Liver (tissue), 9 donors: Measurements from ENCODE around the gene CYFIP2. TPM values are rescaled to one million over a fixed set of nuclear protein-coding genes. Genes with fewer than 3 reads are reported as not detected.
A peak's percentile ranks its signal among the peaks of the same experiment; 100 is the strongest.

Experiments used
- DNase-seq: peaks from one replicate; pipeline ENCODE4 v3.0.0-alpha.2; 2017; ENCODE audit warnings: low spot score
- H3K27ac ChIP-seq, 2 donors: one replicate each; pipeline ENCODE4 v1.7.0; 2013; ENCODE audit warnings: inconsistent platforms in 2 of 2, low read length in 2 of 2, control low read depth in 1 of 2, low read depth in 1 of 2, mild to moderate bottlenecking in 1 of 2
- H3K27me3 ChIP-seq, 4 donors: one replicate each; pipeline versions ENCODE4 v1.6.1 to v1.7.0; 2013; ENCODE audit warnings: low read length in 3 of 4, inconsistent platforms in 1 of 4, mild to moderate bottlenecking in 1 of 4, moderate library complexity in 1 of 4; ENCODE audit not compliant: control insufficient read depth in 4 of 4, insufficient read depth in 4 of 4
- H3K36me3 ChIP-seq, 4 donors: one replicate each; pipeline versions ENCODE4 v1.6.1 to v1.7.0; 2013; ENCODE audit warnings: low read length in 3 of 4, mild to moderate bottlenecking in 3 of 4, low read depth in 1 of 4, moderate library complexity in 1 of 4; ENCODE audit not compliant: control insufficient read depth in 4 of 4, insufficient read depth in 3 of 4
- H3K4me1 ChIP-seq, 4 donors: one replicate each; pipeline versions ENCODE4 v1.6.1 to v1.7.0; 2013; ENCODE audit warnings: low read length in 3 of 4, mild to moderate bottlenecking in 3 of 4, moderate library complexity in 1 of 4; ENCODE audit not compliant: control insufficient read depth in 4 of 4, insufficient read depth in 4 of 4
- H3K4me3 ChIP-seq, 3 donors: one replicate each; pipeline versions ENCODE4 v1.6.1 to v1.7.0; 2013; ENCODE audit warnings: low read length in 3 of 3, control low read depth in 1 of 3, low read depth in 1 of 3, mild to moderate bottlenecking in 1 of 3
- H3K9ac ChIP-seq, 2 donors: one replicate each; pipeline ENCODE4 v1.7.0; 2013; ENCODE audit warnings: low read length in 2 of 2, mild to moderate bottlenecking in 2 of 2, moderate library complexity in 2 of 2, control low read depth in 1 of 2, low read depth in 1 of 2
- H3K9me3 ChIP-seq, 4 donors: one replicate each; pipeline versions ENCODE4 v1.6.1 to v1.7.0; 2013; ENCODE audit warnings: low read length in 3 of 4; ENCODE audit not compliant: control insufficient read depth in 4 of 4
- EGR1 ChIP-seq, 2 donors: IDR thresholded peaks; 2 replicates each; pipeline ENCODE4 v1.6.1; 2016 to 2018; ENCODE audit warnings: antibody characterized with exemption in 2 of 2, low read depth in 2 of 2
- FOXA2 ChIP-seq: IDR thresholded peaks from 2 replicates; pipeline ENCODE4 v1.6.1; 2016; ENCODE audit warnings: antibody characterized with exemption
- GABPA ChIP-seq, 2 donors: IDR thresholded peaks in 1 of 2; conservative IDR thresholded peaks in 1 of 2; 2 replicates each; pipeline ENCODE4 v1.6.1; 2016; ENCODE audit warnings: antibody characterized with exemption in 2 of 2, mild to moderate bottlenecking in 1 of 2, moderate library complexity in 1 of 2
- HNF4A ChIP-seq, 2 donors: conservative IDR thresholded peaks; 2 replicates each; pipeline ENCODE4 v1.6.1; 2016; ENCODE audit warnings: antibody characterized with exemption in 2 of 2, mild to moderate bottlenecking in 2 of 2
- HNF4G ChIP-seq: IDR thresholded peaks from 2 replicates; pipeline ENCODE4 v1.6.1; 2016; ENCODE audit warnings: antibody characterized with exemption
- JUND ChIP-seq, 2 donors: IDR thresholded peaks; 2 replicates each; pipeline ENCODE4 v1.6.1; 2016; ENCODE audit warnings: antibody characterized with exemption in 2 of 2
- NR2F2 ChIP-seq: IDR thresholded peaks from 2 replicates; pipeline ENCODE4 v1.6.1; 2016; ENCODE audit warnings: antibody characterized with exemption
- RAD21 ChIP-seq, 2 donors: IDR thresholded peaks; 2 replicates each; pipeline ENCODE4 v1.6.1; 2016; ENCODE audit warnings: antibody characterized with exemption in 2 of 2, mild to moderate bottlenecking in 2 of 2
- RXRA ChIP-seq, 2 donors: IDR thresholded peaks; 2 replicates each; pipeline ENCODE4 v1.6.1; 2017 to 2018; ENCODE audit warnings: antibody characterized with exemption in 2 of 2, mild to moderate bottlenecking in 1 of 2
- SP1 ChIP-seq: IDR thresholded peaks from 2 replicates; pipeline ENCODE4 v1.6.1; 2018; ENCODE audit warnings: antibody characterized with exemption, mild to moderate bottlenecking
- TAF1 ChIP-seq: conservative IDR thresholded peaks from 2 replicates; pipeline ENCODE4 v1.6.1; 2016; ENCODE audit warnings: antibody characterized with exemption, mild to moderate bottlenecking
- YY1 ChIP-seq: IDR thresholded peaks from 2 replicates; pipeline ENCODE4 v1.6.1; 2016; ENCODE audit warnings: antibody characterized with exemption, mild to moderate bottlenecking
- ZBTB33 ChIP-seq: IDR thresholded peaks from 2 replicates; pipeline ENCODE4 v1.6.1; 2016; ENCODE audit warnings: antibody characterized with exemption
- WGBS: extraction: QIAGEN DNeasy Blood & Tissue Kit; methylation state at CpG from one replicate; pipeline ENCODE4 v1.1.7; 2013; 5-methylcytosine and 5-hydroxymethylcytosine counted together
- polyA plus RNA-seq, 2 donors: library from polyadenylated mRNA; stranded (reverse) in 1 of 2; unstranded in 1 of 2; fragments of 200-250 nt in 1 of 2; fragments of >200 nt in 1 of 2; fragmentation: Nextera tagmentation in 1 of 2; extraction: Ambion mirVana in 1 of 2; gene quantifications; one replicate each; pipeline versions ENCODE4 v1.2.1 to v1.2.3, GENCODE V29; 2013 to 2015
- total RNA-seq, 2 donors: library from RNA; depleted of rRNA; stranded (reverse); fragments of >200 nt; gene quantifications; one replicate each; pipeline ENCODE4 v1.2.3, GENCODE V29; 2014
- TF ChIP-seq, protein P1 (sequence below): IDR thresholded peaks from 2 replicates; pipeline ENCODE4 v1.6.1; 2016; ENCODE audit warnings: antibody characterized with exemption
- TF ChIP-seq, protein P2 (sequence below): fragments of 150-350 bp; IDR thresholded peaks from 2 replicates; pipeline ENCODE4 v1.5.1; 2017; ENCODE audit warnings: improper control_type of control experiment, low read depth, low read length; ENCODE audit not compliant: missing input control
- TF ChIP-seq, protein P3 (sequence below): IDR thresholded peaks from 2 replicates; pipeline ENCODE4 v1.6.1; 2016; ENCODE audit warnings: antibody characterized with exemption, mild to moderate bottlenecking
- donor health status: healthy.
- donor health status: healthy.
- donor health status: healthy.
- donor health status: healthy.
- donor health status: healthy.

CYFIP2 gene
- total and polyA plus RNA-seq, 4 donors = 12.6 to 38.9 (median 28.2) TPM

DNA sequence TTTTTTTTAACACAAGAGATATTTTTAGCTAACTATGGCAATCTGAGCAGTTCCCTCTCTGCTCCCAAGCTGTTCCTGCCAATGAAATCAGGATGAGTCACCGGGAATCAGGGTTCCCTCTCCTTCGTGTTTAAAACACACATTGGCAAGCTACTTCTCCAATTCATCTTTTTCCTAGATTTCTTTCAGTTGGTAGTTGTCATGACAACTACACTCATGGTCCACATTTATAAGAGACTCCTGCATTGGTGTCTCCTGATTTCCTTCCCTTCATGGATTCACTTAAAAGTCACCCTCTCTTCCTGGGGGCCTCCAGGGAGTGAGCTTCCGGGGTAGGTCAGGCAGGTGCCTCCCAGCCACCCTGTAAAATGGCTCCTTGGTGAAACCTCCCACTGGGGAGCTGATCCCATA lies 121.8 kb downstream of the CYFIP2 start:
- Histone ChIP-seq H3K36me3 (peaks cover 2 to 23% (median 13%) of the 10 kb centered on the region in 4 donors), H3K27me3 (no peaks in the 10 kb centered on the region), H3K4me1 (no peaks in the 10 kb centered on the region), H3K9me3 (no peaks in the 10 kb centered on the region), H3K4me3 (no peak overlapping the region), H3K27ac (no peak overlapping the region), H3K9ac (no peak overlapping the region)
- no peak for DNase-seq
- TF ChIP-seq, protein P1, sequence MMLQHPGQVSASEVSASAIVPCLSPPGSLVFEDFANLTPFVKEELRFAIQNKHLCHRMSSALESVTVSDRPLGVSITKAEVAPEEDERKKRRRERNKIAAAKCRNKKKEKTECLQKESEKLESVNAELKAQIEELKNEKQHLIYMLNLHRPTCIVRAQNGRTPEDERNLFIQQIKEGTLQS = no peak
- TF ChIP-seq TAF1 (no peak), JUND (IDR thresholded peaks at IDR 0.05) (peak; percentile 51 to 54), RXRA (IDR thresholded peaks at IDR 0.05) (no peak), SP1 (no peak), FOXA2 (no peak)
- TF ChIP-seq, protein P2, sequence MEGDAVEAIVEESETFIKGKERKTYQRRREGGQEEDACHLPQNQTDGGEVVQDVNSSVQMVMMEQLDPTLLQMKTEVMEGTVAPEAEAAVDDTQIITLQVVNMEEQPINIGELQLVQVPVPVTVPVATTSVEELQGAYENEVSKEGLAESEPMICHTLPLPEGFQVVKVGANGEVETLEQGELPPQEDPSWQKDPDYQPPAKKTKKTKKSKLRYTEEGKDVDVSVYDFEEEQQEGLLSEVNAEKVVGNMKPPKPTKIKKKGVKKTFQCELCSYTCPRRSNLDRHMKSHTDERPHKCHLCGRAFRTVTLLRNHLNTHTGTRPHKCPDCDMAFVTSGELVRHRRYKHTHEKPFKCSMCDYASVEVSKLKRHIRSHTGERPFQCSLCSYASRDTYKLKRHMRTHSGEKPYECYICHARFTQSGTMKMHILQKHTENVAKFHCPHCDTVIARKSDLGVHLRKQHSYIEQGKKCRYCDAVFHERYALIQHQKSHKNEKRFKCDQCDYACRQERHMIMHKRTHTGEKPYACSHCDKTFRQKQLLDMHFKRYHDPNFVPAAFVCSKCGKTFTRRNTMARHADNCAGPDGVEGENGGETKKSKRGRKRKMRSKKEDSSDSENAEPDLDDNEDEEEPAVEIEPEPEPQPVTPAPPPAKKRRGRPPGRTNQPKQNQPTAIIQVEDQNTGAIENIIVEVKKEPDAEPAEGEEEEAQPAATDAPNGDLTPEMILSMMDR = no peak
- 62% methylated on average over 3 of the region's 3 CpGs for WGBS

- Histone ChIP-seq H3K4me1 (no peaks in the 10 kb centered on the region), H3K27ac (no peak overlapping the region), H3K9ac (no peak overlapping the region), H3K36me3 (peaks cover 5 to 19% (median 13%) of the 10 kb centered on the region in 4 donors), H3K4me3 (no peak overlapping the region), H3K9me3 (no peaks in the 10 kb centered on the region), H3K27me3 (no peaks in the 10 kb centered on the region)
- no peak for TF ChIP-seq FOXA2
- DNase-seq = no peak
Measured at GRCh38 chr5:157388111-157388710, 122.3 kb downstream of the CYFIP2 start.

- no peak overlapping the region for H3K9ac ChIP-seq
- no peak for DNase-seq
- peaks cover 2 to 20% (median 7%) of the 10 kb centered on the region in 4 donors for H3K36me3 ChIP-seq
- no peak overlapping the region for H3K27ac ChIP-seq
- 97% methylated on average over 17 of the region's 17 CpGs for WGBS
- H3K27me3 ChIP-seq = no peaks in the 10 kb centered on the region
- no peak overlapping the region for H3K4me3 ChIP-seq
- no peaks in the 10 kb centered on the region for H3K4me1 ChIP-seq
- TF ChIP-seq, protein P2 = no peak
- TF ChIP-seq EGR1 (IDR thresholded peaks at IDR 0.05; ENCODE audit: low read depth in 2 of 2) = no peak
- TF ChIP-seq ZBTB33 = no peak
- no peak for TF ChIP-seq HNF4G
- TF ChIP-seq TAF1 = no peak
- no peak for TF ChIP-seq RXRA (IDR thresholded peaks at IDR 0.05)
- TF ChIP-seq, protein P3, sequence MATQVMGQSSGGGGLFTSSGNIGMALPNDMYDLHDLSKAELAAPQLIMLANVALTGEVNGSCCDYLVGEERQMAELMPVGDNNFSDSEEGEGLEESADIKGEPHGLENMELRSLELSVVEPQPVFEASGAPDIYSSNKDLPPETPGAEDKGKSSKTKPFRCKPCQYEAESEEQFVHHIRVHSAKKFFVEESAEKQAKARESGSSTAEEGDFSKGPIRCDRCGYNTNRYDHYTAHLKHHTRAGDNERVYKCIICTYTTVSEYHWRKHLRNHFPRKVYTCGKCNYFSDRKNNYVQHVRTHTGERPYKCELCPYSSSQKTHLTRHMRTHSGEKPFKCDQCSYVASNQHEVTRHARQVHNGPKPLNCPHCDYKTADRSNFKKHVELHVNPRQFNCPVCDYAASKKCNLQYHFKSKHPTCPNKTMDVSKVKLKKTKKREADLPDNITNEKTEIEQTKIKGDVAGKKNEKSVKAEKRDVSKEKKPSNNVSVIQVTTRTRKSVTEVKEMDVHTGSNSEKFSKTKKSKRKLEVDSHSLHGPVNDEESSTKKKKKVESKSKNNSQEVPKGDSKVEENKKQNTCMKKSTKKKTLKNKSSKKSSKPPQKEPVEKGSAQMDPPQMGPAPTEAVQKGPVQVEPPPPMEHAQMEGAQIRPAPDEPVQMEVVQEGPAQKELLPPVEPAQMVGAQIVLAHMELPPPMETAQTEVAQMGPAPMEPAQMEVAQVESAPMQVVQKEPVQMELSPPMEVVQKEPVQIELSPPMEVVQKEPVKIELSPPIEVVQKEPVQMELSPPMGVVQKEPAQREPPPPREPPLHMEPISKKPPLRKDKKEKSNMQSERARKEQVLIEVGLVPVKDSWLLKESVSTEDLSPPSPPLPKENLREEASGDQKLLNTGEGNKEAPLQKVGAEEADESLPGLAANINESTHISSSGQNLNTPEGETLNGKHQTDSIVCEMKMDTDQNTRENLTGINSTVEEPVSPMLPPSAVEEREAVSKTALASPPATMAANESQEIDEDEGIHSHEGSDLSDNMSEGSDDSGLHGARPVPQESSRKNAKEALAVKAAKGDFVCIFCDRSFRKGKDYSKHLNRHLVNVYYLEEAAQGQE = no peak
- no peak for TF ChIP-seq SP1
- no peak for TF ChIP-seq HNF4A (conservative IDR thresholded peaks at IDR 0.05)
- TF ChIP-seq, protein P1 = no peak
- TF ChIP-seq RAD21 (IDR thresholded peaks at IDR 0.05) = no peak
- no peak for TF ChIP-seq NR2F2
- TF ChIP-seq FOXA2 = no peak
- TF ChIP-seq YY1 = no peak
- no peak for TF ChIP-seq GABPA (IDR thresholded peaks at IDR 0.05 in 1 of 2, conservative IDR thresholded peaks at IDR 0.05 in 1 of 2)
- no peak for TF ChIP-seq JUND (IDR thresholded peaks at IDR 0.05)
- no peaks in the 10 kb centered on the region for H3K9me3 ChIP-seq
Measured at GRCh38 chr5:157389103-157389502, 123.2 kb downstream of the CYFIP2 start.
